Measurements from ENCODE around the gene SEL1L3.

Gene SEL1L3

GRCh38 chr4:25814301-25815136 lies 48.3 kb downstream of the SEL1L3 start:
- Histone ChIP-seq H3K27ac (ENCODE audit: low read length) (no peak overlapping the region), H3K4me3 (ENCODE audit: low read length) (no peak overlapping the region), H3K27me3 (ENCODE audit: low read depth, low read length) (no peaks in the 10 kb centered on the region), H4K20me1 (ENCODE audit: insufficient read depth, low read length) (peaks cover 12% of the 10 kb centered on the region), H3K79me2 (ENCODE audit: low read length) (no peaks in the 10 kb centered on the region), H2AFZ (ENCODE audit: low read depth, low read length) (no peak overlapping the region), H3K9ac (ENCODE audit: low read length) (no peak overlapping the region), H3K9me3 (ENCODE audit: insufficient read depth, low read length) (no peaks in the 10 kb centered on the region), H3K4me2 (ENCODE audit: low read length) (no peak overlapping the region), H3K4me1 (ENCODE audit: low read length) (no peaks in the 10 kb centered on the region), H3K36me3 (replicated peaks; ENCODE audit: low read depth, low read length) (peaks cover 62% of the 10 kb centered on the region)
- TF ChIP-seq, protein P1, sequence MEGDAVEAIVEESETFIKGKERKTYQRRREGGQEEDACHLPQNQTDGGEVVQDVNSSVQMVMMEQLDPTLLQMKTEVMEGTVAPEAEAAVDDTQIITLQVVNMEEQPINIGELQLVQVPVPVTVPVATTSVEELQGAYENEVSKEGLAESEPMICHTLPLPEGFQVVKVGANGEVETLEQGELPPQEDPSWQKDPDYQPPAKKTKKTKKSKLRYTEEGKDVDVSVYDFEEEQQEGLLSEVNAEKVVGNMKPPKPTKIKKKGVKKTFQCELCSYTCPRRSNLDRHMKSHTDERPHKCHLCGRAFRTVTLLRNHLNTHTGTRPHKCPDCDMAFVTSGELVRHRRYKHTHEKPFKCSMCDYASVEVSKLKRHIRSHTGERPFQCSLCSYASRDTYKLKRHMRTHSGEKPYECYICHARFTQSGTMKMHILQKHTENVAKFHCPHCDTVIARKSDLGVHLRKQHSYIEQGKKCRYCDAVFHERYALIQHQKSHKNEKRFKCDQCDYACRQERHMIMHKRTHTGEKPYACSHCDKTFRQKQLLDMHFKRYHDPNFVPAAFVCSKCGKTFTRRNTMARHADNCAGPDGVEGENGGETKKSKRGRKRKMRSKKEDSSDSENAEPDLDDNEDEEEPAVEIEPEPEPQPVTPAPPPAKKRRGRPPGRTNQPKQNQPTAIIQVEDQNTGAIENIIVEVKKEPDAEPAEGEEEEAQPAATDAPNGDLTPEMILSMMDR (IDR thresholded peaks at IDR 0.05; ENCODE audit: low read depth, low read length): no peak
- no peak for TF ChIP-seq EZH2phosphoT487 (IDR thresholded peaks at IDR 0.05; ENCODE audit: low read depth)

DNA sequence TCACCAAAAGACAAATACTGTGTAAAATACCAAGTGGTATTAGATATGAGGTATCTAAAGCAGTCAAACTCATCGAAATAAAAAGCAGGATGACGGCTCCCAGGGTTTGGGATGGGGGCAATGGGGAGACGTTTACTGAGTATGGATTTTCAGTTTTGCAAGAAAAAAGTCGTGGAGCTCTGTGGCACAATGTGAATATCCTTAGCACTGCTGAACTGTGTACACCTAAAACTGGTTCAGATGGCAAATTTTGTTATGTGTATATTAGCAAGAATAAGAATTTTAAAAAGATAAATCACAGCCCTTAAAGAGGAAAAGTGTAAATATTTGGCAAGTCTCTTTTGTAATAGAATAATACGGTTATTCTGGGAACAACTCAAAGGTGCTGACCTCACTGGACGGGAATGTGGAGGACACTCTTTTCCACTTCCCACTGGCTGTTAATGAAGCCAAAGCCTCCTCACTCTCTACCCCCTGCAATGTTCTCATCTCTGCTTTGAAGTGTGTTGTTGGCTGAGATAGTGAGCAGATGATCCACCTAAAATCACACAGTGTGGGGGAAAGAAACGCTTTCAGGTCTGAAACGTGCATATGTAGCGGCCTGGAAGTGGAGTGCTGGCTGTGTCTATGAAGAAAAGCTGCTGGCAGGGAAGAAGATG lies 49.2 kb downstream of the SEL1L3 start:
- H3K36me3 ChIP-seq (replicated peaks; ENCODE audit: low read depth, low read length): peaks cover 54% of the 10 kb centered on the region
- peaks cover 12% of the 10 kb centered on the region for H4K20me1 ChIP-seq (ENCODE audit: insufficient read depth, low read length)
- H3K27me3 ChIP-seq (ENCODE audit: low read depth, low read length): no peaks in the 10 kb centered on the region
- no peaks in the 10 kb centered on the region for H3K4me1 ChIP-seq (ENCODE audit: low read length)
- no peak overlapping the region for H3K27ac ChIP-seq (ENCODE audit: low read length)
- H3K4me3 ChIP-seq (ENCODE audit: low read length): no peak overlapping the region
- no peak overlapping the region for H3K4me2 ChIP-seq (ENCODE audit: low read length)
- H3K79me2 ChIP-seq (ENCODE audit: low read length): no peaks in the 10 kb centered on the region
- no peaks in the 10 kb centered on the region for H3K9me3 ChIP-seq (ENCODE audit: insufficient read depth, low read length)
- TF ChIP-seq, protein P1 (IDR thresholded peaks at IDR 0.05; ENCODE audit: low read depth, low read length): no peak
- TF ChIP-seq EZH2phosphoT487 (IDR thresholded peaks at IDR 0.05; ENCODE audit: low read depth): no peak
- H2AFZ ChIP-seq (ENCODE audit: low read depth, low read length): no peak overlapping the region
- no peak overlapping the region for H3K9ac ChIP-seq (ENCODE audit: low read length)

- H3K4me1 ChIP-seq (ENCODE audit: low read length): no peaks in the 10 kb centered on the region
- no peak overlapping the region for H3K4me2 ChIP-seq (ENCODE audit: low read length)
- H3K36me3 ChIP-seq (replicated peaks; ENCODE audit: low read depth, low read length): peaks cover 46% of the 10 kb centered on the region
- H3K27me3 ChIP-seq (ENCODE audit: low read depth, low read length): no peaks in the 10 kb centered on the region
- no peak overlapping the region for H3K27ac ChIP-seq (ENCODE audit: low read length)
- H4K20me1 ChIP-seq (ENCODE audit: insufficient read depth, low read length): peaks cover 12% of the 10 kb centered on the region
- no peak overlapping the region for H3K4me3 ChIP-seq (ENCODE audit: low read length)
- H2AFZ ChIP-seq (ENCODE audit: low read depth, low read length): no peak overlapping the region
- H3K9ac ChIP-seq (ENCODE audit: low read length): no peak overlapping the region
- H3K9me3 ChIP-seq (ENCODE audit: insufficient read depth, low read length): no peaks in the 10 kb centered on the region
- no peaks in the 10 kb centered on the region for H3K79me2 ChIP-seq (ENCODE audit: low read length)
- TF ChIP-seq, protein P1 (IDR thresholded peaks at IDR 0.05; ENCODE audit: low read depth, low read length): no peak
- no peak for TF ChIP-seq EZH2phosphoT487 (IDR thresholded peaks at IDR 0.05; ENCODE audit: low read depth)
Measured at GRCh38 chr4:25811841-25812240, 50.9 kb downstream of the SEL1L3 start.

- Histone ChIP-seq H3K27ac (ENCODE audit: low read length) (no peak overlapping the region), H4K20me1 (ENCODE audit: insufficient read depth, low read length) (peaks cover 12% of the 10 kb centered on the region), H3K79me2 (ENCODE audit: low read length) (no peaks in the 10 kb centered on the region), H3K9me3 (ENCODE audit: insufficient read depth, low read length) (no peaks in the 10 kb centered on the region), H3K27me3 (ENCODE audit: low read depth, low read length) (no peaks in the 10 kb centered on the region), H3K4me1 (ENCODE audit: low read length) (no peaks in the 10 kb centered on the region), H3K4me3 (ENCODE audit: low read length) (no peak overlapping the region), H3K9ac (ENCODE audit: low read length) (no peak overlapping the region), H2AFZ (ENCODE audit: low read depth, low read length) (no peak overlapping the region), H3K4me2 (ENCODE audit: low read length) (no peak overlapping the region), H3K36me3 (replicated peaks; ENCODE audit: low read depth, low read length) (peaks cover 42% of the 10 kb centered on the region)
- TF ChIP-seq, protein P1 (IDR thresholded peaks at IDR 0.05; ENCODE audit: low read depth, low read length): no peak
- no peak for TF ChIP-seq EZH2phosphoT487 (IDR thresholded peaks at IDR 0.05; ENCODE audit: low read depth)
Measured at GRCh38 chr4:25811374-25811690, 51.5 kb downstream of the SEL1L3 start.
